Cardiac muscle cell (in vitro differentiated cells and primary cell): Measurements from ENCODE around the gene CABP5. TPM values are rescaled to one million over a fixed set of nuclear protein-coding genes. Genes with fewer than 3 reads are reported as not detected.

Source experiments
- DNase-seq, 2 donors: peaks; one replicate each; pipeline versions ENCODE4 v3.0.0 to v3.0.0-alpha.2; 2010 to 2017; ENCODE audit warnings: low read depth in 1 of 2, low spot score in 1 of 2
- H3K27ac ChIP-seq: fragments of 200-600 bp; sonication (generic); 2 replicates; pipeline ENCODE4 v1.5.1; 2016
- H3K27me3 ChIP-seq: fragments of 200-600 bp; sonication (generic); 2 replicates; pipeline ENCODE4 v1.6.0; 2016; ENCODE audit warnings: control low read depth
- H3K36me3 ChIP-seq: fragments of 200-600 bp; sonication (generic); 2 replicates; pipeline ENCODE4 v1.5.1; 2016; ENCODE audit warnings: control low read depth
- H3K4me1 ChIP-seq: fragments of 200-600 bp; sonication (generic); 2 replicates; pipeline ENCODE4 v1.8.1; 2017; ENCODE audit warnings: low read depth, mild to moderate bottlenecking, mixed run types
- H3K4me3 ChIP-seq: fragments of 200-600 bp; sonication (generic); 2 replicates; pipeline ENCODE4 v1.5.1; 2016; ENCODE audit warnings: mild to moderate bottlenecking
- H3K9me3 ChIP-seq: fragments of 200-600 bp; sonication (generic); 2 replicates; pipeline ENCODE4 v1.5.1; 2017; ENCODE audit warnings: low read depth, mild to moderate bottlenecking, control low read depth
- CTCF ChIP-seq: IDR thresholded peaks from 2 replicates; pipeline ENCODE4 v1.5.1; 2012; ENCODE audit warnings: low read depth, mild to moderate bottlenecking, low read length
- polyA plus RNA-seq: library from polyadenylated mRNA; unstranded; fragments of >200 nt; fragmentation: Nextera tagmentation; extraction: Ambion mirVana; gene quantifications from 2 replicates; pipeline ENCODE4 v1.2.1, GENCODE V29; 2016
- total RNA-seq: library from RNA; depleted of rRNA; stranded (reverse); fragments of >200 nt; gene quantifications from 2 replicates; pipeline ENCODE4 v1.2.3, GENCODE V29; 2016

CABP5 gene
- total and polyA plus RNA-seq, 2 experiments from 2014 or later = not detected

GRCh38 chr19:47994209-47994802 is 49.6 kb downstream of the CABP5 start, which contains the start of gene ELSPBP1:
Gene ELSPBP1, plus strand, starts transcription at chr19:47994632. Its CDS starts 14,036 bp downstream, at chr19:48008668.
- no peak for TF ChIP-seq CTCF
- no peaks in the 10 kb centered on the region for H3K27me3 ChIP-seq
- H3K36me3 ChIP-seq = no peaks in the 10 kb centered on the region
- H3K4me1 ChIP-seq = no peaks in the 10 kb centered on the region
- no peak within 1 kb of the TSS for H3K27ac ChIP-seq
- no peak within 1 kb of the TSS for H3K4me3 ChIP-seq
- no peak for DNase-seq
- no peaks in the 10 kb centered on the region for H3K9me3 ChIP-seq

- Histone ChIP-seq H3K27ac (no peak within 1 kb of the TSS), H3K36me3 (no peaks in the 10 kb centered on the region), H3K9me3 (no peaks in the 10 kb centered on the region), H3K4me1 (no peaks in the 10 kb centered on the region), H3K27me3 (no peaks in the 10 kb centered on the region), H3K4me3 (no peak within 1 kb of the TSS)
- no peak for DNase-seq
- no peak for TF ChIP-seq CTCF
These were observed 51.8 kb downstream of the CABP5 start, which contains the start of gene BSPH1 for GRCh38 chr19:47992070-47992469. Gene BSPH1, minus strand, starts transcription at chr19:47992170. Its CDS starts 89 bp downstream, at chr19:47992081.

- Histone ChIP-seq H3K4me3 (no peak overlapping the region), H3K9me3 (no peaks in the 10 kb centered on the region), H3K36me3 (no peaks in the 10 kb centered on the region), H3K27ac (no peak overlapping the region), H3K27me3 (no peaks in the 10 kb centered on the region), H3K4me1 (no peaks in the 10 kb centered on the region)
- no peak for DNase-seq
- no peak for TF ChIP-seq CTCF
These were observed 52.6 kb downstream of the CABP5 start for GRCh38 chr19:47991191-47991808.

Other genes starting within 250 kb of the CABP5 start
- not detected in 2 replicates for gene TPRX1, start 239.5 kb downstream of the CABP5 start, total RNA-seq
- gene TPRX1, start 239.5 kb downstream of the CABP5 start, polyA plus RNA-seq = not detected in 2 replicates
- gene CRX, start 222.1 kb downstream of the CABP5 start, total RNA-seq = 0.11 and 0.15 TPM in 2 replicates
- 0.04 and 0.06 TPM in 2 replicates for gene CRX, start 222.1 kb downstream of the CABP5 start, polyA plus RNA-seq
- gene TPRX2, start 184.8 kb downstream of the CABP5 start, total RNA-seq = not detected in 2 replicates
- not detected in 2 replicates for gene TPRX2, start 184.8 kb downstream of the CABP5 start, polyA plus RNA-seq
- gene SULT2A1, start 157.8 kb downstream of the CABP5 start, total RNA-seq = not detected in 2 replicates
- gene SULT2A1, start 157.8 kb downstream of the CABP5 start, polyA plus RNA-seq = 0.09 and 0.34 TPM in 2 replicates
- gene BSPH1, start 51.9 kb downstream of the CABP5 start, total RNA-seq = not detected in 2 replicates
- not detected in 2 replicates for gene BSPH1, start 51.9 kb downstream of the CABP5 start, polyA plus RNA-seq
- not detected in 2 replicates for gene ELSPBP1, start 49.4 kb downstream of the CABP5 start, total RNA-seq
- not detected in 2 replicates for gene ELSPBP1, start 49.4 kb downstream of the CABP5 start, polyA plus RNA-seq
- 1.5 and 4.5 TPM in 2 replicates for gene PLA2G4C, start 66.7 kb upstream of the CABP5 start, total RNA-seq
- 4.3 and 5.5 TPM in 2 replicates for gene PLA2G4C, start 66.7 kb upstream of the CABP5 start, polyA plus RNA-seq
- 42.0 and 52.5 TPM in 2 replicates for gene LIG1, start 126.3 kb upstream of the CABP5 start, total RNA-seq
- gene LIG1, start 126.3 kb upstream of the CABP5 start, polyA plus RNA-seq = 53.3 and 57.2 TPM in 2 replicates
- 7.0 and 7.8 TPM in 2 replicates for gene ZSWIM9, start 126.6 kb upstream of the CABP5 start, total RNA-seq
- gene ZSWIM9, start 126.6 kb upstream of the CABP5 start, polyA plus RNA-seq = 1.5 and 2.0 TPM in 2 replicates
- gene CARD8, start 211.8 kb upstream of the CABP5 start, total RNA-seq = 27.3 and 57.6 TPM in 2 replicates
- gene CARD8, start 211.8 kb upstream of the CABP5 start, polyA plus RNA-seq = 19.1 and 30.4 TPM in 2 replicates
- gene ZNF114, start 226.0 kb upstream of the CABP5 start, total RNA-seq = 4.0 and 5.9 TPM in 2 replicates
- 4.9 and 6.2 TPM in 2 replicates for gene ZNF114, start 226.0 kb upstream of the CABP5 start, polyA plus RNA-seq